Measurements from ENCODE around the gene TJP3.

DNA sequence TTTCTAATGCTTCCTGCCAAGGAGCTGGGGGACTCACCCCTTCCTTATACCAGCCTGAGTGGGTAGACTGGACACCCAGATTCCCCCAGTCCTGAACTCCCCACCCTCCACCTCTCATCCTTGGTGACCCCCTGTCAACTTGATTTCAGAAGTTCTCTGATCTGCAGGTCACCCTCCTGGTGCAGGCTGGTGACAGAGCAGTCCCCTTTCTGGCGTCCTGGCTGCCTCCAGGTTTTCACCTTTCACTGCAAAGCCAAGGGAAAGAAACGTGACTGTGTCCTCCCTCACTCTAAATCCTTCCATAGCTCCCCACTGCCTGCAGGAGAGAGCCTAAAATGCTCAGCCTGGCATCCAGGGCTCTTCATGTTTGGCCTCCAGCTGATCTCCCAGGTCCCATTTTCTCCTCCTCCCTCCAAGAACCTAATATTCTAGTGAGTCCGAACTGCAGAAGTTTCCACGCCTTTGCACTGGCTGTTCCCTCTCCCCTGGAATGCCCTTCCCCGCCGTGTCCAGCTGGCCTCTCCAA lies 82.1 kb downstream of the TJP3 start:
- no peak for TF ChIP-seq POLR2AphosphoS5 (IDR thresholded peaks at IDR 0.05; ENCODE audit: borderline replicate concordance, low read depth, low read length)
- no peak for TF ChIP-seq EZH2 (IDR thresholded peaks at IDR 0.05)

Data from SK-N-MC (cell line).